Activated CD4-positive, CD25-positive, alpha-beta regulatory T cell treated with anti-CD3 and anti-CD28 coated beads, Interleukin-2, amount 50 U/mL, for 72 hours (primary cell): ENCODE results near the gene ACTR5.
A peak's percentile ranks its signal among the peaks of the same experiment; 100 is the strongest.

Source experiments
- DNase-seq: peaks from one replicate; pipeline ENCODE4 v3.0.0; 2021

Gene ACTR5

DNA sequence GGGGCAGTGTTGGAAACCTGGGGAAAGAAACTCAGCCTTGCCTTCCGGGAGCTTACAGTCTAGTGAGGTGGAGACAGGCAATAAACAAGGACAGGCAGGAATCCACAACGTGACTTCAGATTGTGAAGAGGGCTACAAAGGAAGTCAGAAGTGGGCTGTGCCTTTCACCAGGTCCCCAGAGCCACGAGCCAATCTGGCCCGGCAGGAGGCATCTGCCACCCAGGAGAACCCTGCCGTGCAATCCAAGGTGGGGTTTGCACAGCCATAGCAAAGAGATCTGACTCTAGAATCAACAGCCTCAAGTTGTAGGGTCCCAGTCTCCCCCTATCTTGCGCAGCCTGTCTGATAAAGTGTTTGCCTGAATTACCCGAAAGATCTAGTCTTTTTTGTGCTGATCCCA lies 18.5 kb upstream of the ACTR5 start:
- DNase-seq, result no peak

DNA sequence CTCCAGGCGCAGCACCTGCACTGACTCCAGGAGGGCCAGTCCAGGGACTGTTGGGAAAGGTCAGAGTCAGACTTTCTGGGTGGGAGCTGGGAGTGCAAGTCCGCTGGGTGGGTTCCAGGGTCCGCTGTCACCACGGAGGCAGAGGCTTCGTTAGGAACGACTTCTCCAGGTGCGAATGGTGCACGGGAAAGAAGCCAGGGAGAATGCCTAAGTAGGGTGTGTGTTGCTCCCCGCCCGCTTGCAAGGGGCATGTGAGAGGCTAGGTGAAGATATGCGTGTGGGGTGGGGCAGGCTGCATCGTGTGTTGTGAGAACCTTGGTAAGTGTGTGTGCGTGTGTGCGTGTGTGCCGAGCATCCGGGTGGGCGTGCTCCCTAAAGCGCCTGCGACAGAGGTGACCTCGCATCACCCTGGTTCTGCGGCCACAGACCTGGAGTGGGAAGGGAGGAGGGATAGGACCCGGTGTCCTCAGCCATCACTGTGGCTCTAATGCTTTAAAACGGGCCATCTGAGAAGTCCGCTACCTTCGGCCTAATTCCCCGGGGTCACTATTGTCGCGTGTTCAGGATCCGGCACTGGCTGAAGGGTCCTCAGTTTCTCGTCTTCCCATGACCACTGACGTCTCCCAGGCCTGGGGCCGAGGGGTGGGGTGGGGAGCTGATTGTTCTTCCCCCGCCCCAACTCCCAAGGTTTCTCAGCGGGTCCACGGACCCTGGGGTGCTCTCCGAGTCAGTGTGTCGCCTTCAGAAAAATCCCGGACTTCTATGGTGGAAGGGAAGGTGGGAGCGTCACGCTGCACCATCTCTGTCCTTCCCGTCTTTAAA lies 17.9 kb upstream of the ACTR5 start:
- DNase-seq, result no peak

DNA sequence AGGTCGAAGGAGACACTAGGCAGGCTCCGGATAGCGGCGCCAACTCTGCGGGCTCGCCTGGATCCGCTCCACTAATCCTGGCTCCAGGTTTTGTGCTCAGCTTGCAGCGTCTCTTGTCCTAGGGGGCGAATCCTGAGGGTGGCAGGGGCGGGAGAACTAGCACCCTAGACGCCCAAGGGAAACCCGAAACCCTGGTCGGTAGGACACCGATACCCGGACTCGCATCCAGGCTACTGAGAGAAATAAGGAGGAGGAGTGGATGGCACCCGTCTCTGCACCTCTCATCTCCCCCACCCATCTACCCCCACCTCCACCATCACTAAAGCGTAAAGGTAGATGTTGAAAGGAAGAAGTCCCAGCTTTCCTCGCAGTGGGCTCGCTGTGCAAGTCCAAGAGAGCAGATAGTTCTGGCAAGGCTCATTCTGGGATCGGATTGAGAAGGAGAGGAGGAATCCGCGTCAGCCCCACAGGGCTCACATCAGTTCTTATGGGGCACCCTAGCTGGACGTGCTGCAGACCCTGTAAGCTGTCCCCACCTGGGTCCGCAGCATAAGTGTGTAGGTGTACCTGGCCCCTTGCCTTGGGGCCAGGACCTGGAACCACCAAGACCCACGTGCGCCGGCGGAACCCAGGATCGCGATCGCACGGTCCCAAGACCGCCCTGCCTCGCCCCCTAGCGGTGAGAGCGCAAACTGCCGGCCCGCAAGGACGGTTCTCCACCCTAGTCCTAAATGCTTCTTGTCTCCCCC lies 17.1 kb upstream of the ACTR5 start:
- DNase-seq, result peak; percentile 87

DNA sequence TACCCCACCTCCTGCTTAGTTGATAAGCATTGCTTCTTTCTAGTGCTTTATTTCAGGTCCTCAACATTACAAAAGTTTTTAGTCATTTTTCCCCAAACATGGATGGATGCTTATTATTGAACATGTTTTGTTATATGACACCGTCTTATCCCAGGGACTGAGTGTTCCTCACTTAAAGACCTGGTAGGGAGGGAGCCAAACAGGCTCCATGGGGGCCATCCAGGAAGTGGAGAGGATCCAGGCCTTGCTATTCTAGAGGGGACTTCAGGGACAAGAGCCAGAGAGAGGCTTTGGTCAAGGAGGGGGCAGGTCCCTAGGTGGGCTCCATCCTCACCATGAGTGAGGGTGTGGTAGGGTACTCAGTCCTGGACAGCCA lies 16.5 kb upstream of the ACTR5 start:
- DNase-seq, result no peak

DNA sequence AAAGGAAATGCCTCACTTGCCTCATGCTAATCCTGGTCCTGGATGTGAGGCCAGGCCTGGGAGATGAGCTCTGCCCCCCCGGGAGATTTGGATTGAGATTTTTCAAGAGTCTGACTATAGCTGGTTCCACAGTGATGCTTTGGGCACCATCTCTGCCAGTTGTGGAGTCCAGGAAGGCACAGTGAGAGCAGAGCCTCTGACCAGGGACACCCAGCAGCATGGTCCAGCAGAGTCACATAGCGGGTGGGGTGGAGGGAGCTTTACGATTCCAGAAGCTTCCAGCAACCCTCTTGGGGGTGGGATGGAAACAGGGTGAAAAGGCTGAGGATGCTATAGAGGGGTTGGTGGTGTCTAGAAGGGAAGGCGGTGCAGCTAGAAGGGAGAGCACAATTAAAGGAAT lies 15.3 kb upstream of the ACTR5 start:
- DNase-seq, result no peak

DNA sequence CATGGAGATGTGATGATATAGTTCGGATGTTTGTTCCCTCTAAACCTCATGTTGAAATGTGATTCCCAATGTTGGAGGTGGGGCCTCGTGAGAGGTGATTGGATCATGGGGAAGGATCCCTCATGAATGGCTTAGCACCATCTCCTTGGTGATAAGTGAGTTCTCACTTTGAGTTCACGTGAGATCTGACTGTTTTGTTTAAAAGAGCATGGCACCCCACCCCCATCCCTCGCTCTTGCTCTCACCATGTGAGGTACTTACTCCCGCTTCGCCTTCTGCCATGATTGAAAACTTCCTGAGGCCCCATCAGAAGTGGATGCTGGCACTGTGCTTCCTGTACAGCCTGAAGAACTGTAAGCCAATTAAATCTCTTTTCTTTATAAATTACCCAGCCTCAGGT lies 13.1 kb upstream of the ACTR5 start:
- DNase-seq, result no peak

DNA sequence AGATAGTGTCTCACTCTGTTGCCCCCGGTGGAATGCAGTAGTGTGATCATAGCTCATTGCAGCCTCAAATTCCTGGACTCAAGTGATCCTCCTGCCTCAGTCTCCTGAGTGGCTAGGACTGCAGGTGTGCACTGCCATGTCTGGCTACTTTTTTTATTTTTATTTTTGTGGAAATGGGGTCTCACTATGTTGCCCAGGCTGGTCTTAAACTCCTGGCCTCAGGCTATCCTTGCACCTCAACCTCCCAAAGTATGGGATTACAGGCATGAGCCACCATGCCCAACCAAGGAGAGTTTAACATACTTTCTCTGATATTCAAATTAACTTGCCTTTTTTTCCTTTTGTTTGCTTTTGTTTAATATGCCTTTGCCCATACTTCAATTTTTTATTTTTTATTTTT lies 10.4 kb upstream of the ACTR5 start:
- DNase-seq, result no peak

DNA sequence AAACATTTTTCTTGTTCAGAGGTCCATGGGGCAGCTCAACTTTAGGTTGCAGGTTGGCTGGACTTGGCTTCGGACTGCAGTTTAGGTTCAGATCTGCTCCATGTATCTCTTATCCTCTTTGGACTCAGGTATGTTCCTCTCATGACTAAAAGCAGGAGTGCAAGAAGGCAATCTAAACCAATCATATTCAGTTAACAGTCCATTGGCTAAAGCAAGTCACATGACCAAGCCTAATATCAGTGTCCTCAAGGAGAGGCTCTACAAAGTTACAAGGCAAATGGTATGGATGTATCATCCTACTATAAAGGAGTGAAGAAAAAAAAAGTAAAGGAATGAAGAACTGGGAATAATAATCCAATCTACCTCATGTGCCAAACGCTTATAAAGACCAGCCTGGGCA lies 2.5 kb upstream of the ACTR5 start:
- DNase-seq, result no peak

DNA sequence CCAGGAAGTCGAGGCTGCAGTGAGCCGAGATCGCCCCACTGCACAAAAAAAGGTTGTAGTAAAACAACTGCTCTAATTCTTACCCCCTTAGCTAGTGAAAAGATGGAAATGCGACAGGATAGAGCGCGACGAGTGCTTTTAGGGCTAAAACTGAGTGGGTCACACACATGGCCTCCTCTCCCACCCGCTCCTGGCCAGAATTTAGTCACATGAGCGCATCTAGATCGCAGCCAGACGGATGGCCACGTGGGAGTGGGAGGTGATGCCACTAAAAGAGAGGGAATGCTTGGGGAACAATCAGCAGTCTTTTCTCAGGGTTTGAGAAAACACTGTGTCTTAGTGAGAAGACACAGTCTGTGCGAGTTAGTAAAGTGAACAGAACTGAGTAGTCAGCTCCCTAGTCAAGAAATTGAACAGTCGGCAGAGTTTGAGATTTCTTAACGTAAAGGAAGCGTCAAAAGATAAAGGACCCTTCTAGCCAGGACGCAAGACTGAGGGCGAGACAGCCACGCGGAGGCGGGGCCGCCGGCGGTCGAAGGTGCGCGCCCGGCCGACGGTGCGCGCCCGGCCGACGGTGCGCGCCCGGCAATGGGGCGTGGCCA lies 664 bp upstream of the ACTR5 start:
- no peak for DNase-seq

DNA sequence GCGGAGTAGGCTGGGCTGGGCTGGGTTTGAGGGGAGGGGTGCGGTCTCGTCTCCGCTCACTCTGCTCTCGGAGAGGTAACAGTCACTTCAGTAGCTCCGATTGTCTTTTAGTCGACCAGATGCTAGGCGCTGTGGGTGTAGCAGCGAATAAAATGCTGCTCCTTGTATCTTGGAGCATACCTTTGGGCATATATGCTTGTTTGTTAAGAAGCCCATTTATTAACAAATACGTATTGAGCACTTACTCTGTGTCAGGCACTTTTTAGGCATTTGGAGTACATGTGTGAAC lies 545 bp downstream of the ACTR5 start:
- DNase-seq, result peak; percentile 68

DNA sequence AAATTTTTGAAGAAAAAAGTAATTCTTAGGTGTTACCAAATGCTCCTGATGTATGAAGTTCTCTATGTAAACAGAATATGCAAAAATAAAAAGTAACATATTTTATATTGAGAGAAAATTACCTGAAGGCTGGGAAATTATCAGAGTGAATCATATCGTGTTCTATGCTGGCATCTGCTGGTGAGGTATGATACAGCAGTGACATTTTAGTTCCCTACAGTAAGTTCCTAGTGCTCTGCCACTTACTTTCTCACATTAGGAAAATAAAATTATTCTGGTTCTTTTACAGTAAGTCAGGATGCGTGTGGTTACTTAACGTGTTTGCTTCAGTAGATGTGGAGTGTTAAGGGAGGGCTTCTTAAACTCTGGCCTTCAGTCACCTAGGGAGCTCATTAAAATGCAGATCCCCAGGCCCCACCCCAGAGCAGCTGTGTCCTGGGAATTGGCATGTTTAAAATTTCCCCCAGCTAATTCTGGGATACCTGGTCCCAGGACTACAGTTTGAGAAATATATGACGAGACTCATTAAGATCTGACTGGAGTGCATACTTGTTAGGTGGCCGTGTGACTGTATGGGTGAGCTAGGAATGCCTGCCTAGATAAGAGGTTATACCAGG lies 3.2 kb downstream of the ACTR5 start:
- DNase-seq, result no peak

DNA sequence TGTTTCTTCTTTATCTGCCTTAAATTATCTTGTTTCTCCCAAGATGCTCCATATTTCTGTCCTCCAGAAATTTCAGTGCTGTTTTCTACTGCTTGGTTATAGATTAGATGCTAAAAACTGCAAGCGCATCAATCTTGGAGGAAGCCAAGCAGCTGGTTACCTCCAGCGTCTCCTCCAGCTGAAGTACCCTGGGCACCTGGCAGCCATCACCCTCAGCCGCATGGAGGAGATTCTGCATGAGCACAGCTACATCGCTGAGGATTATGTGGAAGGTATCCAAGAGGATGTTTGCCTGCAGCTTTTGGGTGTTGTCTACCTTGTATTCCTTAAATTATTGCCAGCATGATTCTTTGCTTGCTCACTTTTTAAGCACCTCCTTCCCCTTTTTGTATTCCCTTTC lies 3.8 kb downstream of the ACTR5 start:
- DNase-seq, result no peak

DNA sequence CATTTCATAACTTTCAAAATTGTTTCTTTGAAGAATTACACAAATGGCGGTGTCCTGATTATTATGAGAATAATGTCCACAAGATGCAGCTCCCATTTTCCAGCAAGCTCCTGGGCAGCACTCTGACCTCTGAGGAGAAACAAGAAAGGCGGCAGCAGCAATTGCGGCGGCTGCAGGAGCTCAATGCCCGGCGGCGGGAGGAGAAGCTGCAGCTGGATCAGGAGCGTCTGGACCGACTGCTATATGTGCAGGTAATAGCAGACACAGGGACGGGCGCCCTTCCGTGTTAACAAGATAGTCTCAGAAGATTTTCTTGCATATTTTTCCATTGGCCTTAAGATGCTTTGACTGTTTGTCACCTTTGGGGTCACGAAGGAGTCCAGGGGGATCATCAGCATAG lies 6.7 kb downstream of the ACTR5 start:
- no peak for DNase-seq

DNA sequence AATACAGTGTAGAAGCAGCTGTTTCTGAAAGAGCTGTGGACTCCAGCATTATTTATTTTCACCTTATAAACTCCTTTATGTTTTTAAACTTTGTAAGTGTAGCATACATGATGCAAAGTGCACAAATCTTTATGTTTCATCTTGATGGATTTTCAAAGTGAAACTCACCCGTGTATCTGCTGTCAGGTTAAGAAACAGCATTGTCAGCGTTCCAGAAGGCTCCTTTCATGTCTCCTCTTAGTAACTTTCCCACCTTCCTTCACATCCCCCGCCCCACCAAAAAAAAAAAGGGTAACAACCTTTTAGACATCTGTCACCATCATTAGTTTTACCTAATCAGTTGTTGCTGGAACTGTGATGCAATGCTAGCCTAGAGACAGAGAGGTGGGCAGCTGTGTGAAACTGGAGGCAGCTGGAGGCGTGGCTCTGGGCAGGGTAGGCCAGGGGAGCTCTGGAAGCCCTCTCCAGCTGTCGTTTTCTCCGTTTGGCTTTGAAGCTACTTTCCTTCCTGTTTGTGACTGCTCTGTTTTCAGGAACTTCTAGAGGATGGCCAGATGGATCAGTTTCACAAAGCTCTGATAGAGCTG lies 7.2 kb downstream of the ACTR5 start:
- no peak for DNase-seq

DNA sequence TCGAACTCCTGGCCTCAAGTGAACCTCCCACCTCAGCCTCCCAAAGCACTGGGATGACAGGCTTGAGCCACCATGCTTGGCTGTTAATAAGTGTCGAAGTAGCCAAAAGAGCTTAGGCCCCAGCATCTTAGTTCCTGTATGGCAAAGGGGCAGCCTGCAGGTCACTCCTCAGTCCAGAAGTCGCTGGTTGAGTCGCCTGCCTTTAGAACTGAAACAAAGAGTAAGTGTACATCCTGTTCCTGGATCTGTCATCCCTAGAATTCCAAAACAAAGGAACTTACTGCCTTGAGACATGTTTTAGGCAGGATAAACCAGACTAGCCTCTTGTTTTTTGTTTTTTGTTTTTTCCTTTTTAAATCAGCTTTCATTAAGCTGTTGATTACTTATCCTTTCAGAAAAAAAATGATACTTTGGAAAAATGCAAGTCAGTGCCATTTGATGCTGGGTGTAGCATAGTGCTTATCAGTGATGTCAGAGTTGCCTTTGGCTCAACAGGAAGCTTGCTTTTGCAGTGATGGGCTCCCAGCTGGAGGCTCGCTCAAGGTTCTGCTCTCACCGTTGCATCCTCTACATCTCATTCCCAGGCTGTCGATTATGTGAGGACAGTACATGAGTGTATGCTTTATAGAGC lies 9.0 kb downstream of the ACTR5 start:
- no peak for DNase-seq

DNA sequence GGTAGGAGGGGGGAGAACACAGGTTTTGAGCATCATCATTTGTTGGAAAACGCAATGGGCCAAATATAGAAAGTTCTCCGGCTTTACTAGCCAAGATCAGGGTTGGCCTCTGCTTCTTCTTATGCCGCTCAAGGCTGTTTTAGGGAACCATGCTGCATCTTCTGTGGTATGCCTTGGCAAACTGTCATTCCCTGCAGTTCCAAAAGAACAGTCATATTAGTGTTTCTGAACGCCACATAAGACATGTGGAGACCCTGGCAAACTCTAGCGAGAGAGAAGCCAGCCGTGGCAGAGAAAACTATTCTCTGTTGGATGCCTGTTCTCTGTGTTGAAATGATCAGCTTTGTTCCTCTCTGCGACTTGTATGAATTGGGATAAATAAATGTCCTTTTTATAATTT lies 10.8 kb downstream of the ACTR5 start:
- no peak for DNase-seq

DNA sequence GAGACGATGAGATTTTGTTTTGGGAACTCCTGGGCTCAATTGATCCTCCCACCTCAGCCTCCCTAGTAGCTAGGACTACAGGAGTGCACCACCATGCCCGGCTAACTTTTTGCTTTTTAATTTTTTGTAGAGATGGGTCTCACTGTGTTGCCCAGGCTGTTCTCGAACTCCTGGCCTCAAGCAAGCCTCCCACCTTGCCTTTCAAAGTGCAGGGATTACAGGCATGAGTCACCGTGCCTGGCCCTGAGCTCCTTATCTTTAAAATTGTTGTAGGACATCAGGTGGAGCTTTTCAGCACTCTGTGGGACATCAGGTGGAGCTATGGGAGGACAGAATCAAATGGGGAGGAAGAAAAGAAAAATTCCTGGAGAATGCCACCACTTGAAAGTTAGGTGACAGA lies 12.7 kb downstream of the ACTR5 start:
- no peak for DNase-seq

DNA sequence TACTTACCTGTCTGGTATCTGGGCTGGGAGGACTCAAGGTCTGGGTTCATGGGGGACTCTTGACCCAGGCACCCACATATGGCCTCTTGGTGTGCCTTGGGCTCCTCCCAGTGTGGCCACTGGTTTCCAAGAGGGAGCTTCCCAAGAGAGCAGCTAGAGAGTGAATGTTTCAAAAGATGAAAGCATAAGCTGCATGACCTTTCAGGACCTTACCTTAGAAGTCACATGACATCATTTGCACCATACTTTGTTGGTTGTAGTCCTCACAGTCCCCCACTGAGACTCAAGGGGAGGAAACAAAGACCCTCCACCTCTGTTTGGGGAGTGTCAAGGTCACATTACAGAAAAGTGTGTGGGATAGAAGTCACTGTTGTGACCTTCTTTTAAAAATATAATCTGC lies 13.9 kb downstream of the ACTR5 start:
- DNase-seq, result no peak

DNA sequence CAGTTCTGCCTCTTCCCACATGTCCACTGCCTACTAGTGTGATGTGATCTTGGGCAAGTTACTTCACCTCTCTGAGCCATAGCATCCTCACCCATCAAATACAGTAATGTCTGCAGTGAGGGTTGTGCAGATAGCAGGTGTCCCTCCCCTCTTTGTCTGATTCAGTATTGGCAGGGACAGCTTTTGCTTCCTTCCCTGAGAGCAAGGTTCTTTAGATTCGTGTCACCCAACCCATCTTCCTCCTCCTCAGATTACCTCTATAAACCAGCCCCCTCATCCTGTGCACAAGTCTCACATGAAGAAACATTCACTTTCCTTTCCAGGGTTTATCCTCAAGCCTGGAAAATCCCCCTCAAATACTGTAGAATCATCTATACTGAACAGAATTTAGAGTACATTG lies 15.4 kb downstream of the ACTR5 start:
- no peak for DNase-seq

DNA sequence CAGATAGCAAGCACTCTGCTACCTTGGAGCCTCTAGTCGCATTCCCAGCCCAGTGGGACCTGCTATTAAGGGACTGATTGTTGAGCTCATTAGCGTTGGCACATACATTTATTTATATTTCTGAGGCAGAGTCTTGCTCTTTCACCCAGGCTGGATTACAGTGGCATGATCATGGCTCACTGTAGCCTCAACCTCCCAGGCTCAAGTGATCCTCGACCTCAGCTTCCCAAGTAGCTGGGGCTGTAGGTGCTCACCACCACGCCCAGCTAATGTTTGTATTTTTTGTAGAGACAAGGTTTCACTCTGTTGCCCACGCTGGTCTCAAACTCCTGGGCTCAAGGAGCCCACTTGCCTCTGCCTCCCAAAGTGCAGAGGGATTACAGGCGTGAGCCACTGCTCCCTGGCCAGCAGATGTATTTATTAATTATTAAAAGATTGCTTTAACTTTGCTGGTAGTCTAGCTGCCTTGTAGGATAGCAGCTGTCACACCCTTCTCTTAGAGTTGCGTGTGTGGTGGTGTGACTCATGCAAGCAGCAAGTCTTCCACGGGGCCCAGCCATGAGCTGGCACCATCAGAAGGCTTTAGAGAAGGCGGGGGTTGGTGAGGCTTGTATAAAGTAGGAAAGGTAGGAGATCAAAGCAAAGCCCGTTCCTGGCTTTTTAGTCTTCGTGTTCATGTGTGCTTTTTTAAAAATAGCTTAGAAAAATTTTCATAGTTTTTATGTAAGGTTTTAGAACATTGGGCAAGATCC lies 16.5 kb downstream of the ACTR5 start:
- no peak for DNase-seq

DNA sequence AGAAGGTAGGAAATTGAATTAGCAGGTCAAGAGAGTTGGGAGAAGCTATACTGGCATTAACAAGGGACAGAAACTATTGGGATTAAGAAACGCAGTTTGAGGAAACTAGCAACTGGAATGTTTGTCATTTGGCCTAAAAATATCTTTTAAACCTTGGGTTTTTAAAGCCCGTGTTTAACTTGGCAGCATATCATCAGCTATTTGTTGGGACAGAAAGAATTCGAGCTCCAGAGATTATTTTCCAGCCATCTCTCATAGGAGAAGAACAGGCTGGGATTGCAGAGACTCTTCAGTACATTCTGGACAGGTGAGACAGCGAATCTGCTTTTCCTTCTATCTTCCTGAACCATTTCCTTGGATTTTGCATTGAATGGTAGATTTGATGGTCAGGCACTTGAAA lies 17.8 kb downstream of the ACTR5 start:
- DNase-seq, result no peak
